Measurements from ENCODE around the gene EYS. TPM values are rescaled to one million over a fixed set of nuclear protein-coding genes. Genes with fewer than 3 reads are reported as not detected.

EYS gene
- total RNA-seq, 1 experiment from 2014 or later = not detected

- no peak overlapping the region for H4K5ac ChIP-seq (ENCODE audit: insufficient read length, low read depth, low read length)
- H3K4me1 ChIP-seq (ENCODE audit: insufficient read depth, low read length) = no peaks in the 10 kb centered on the region
- no peak overlapping the region for H2BK15ac ChIP-seq (ENCODE audit: low read depth, low read length)
- H3K23ac ChIP-seq (ENCODE audit: insufficient read length, low read depth, low read length) = no peak overlapping the region
- no peak overlapping the region for H2BK120ac ChIP-seq (ENCODE audit: low read depth, low read length, poor library complexity, severe bottlenecking)
- no peaks in the 10 kb centered on the region for H3K23me2 ChIP-seq (ENCODE audit: insufficient read length, low read depth, low read length, poor library complexity, severe bottlenecking)
- no CpG with 5 or more reads among the region's 1 CpG for WGBS (ENCODE audit: extremely low coverage, insufficient read length, low lambda C conversion rate)
- H3K9ac ChIP-seq (ENCODE audit: extremely low read depth, insufficient read length, low read length) = no peak overlapping the region
- H3K79me2 ChIP-seq (ENCODE audit: insufficient read depth, low read length) = no peaks in the 10 kb centered on the region
- H3K56ac ChIP-seq (ENCODE audit: insufficient read length, low read depth, low read length) = no peak overlapping the region
- H4K20me1 ChIP-seq (ENCODE audit: control insufficient read depth, insufficient read depth, insufficient read length) = no peaks in the 10 kb centered on the region
- TF ChIP-seq CTCF (conservative IDR thresholded peaks at IDR 0.05) = no peak
- Mint-ChIP-seq H3K27ac (no peak overlapping the region), H3K4me1 (no peaks in the 10 kb centered on the region), H3K4me3 (no peak overlapping the region), H3K36me3 (ENCODE audit: insufficient read depth in 1 of 3, low read depth in 3 of 3) (0 out of 7 replicates have a peak, but pooled peaks cover 0 to 1% (median 0%) of the 10 kb centered on the region in 3 experiments), H3K9me3 (no peaks in the 10 kb centered on the region; a peak in 1 of 5 replicates), H3K27me3 (ENCODE audit: low read depth) (no peaks in the 10 kb centered on the region)
- no peak overlapping the region for H3K18ac ChIP-seq (ENCODE audit: insufficient read length, low read depth, low read length)
- no peak overlapping the region for H3K4me2 ChIP-seq (ENCODE audit: insufficient read depth, insufficient read length, low read length)
- H3T11ph ChIP-seq (ENCODE audit: low read length) = no peak overlapping the region
- H4K91ac ChIP-seq (ENCODE audit: insufficient read length, low read depth, low read length) = no peak overlapping the region
- no peak overlapping the region for H3K27ac ChIP-seq (ENCODE audit: insufficient read length, low read depth, low read length)
- H2BK5ac ChIP-seq (ENCODE audit: insufficient read length, low read length) = no peak overlapping the region
- H3K27me3 ChIP-seq (ENCODE audit: insufficient read depth, low read length) = no peaks in the 10 kb centered on the region
- H2AK5ac ChIP-seq (ENCODE audit: insufficient read length, low read length) = no peak overlapping the region
- H3K4ac ChIP-seq (ENCODE audit: low read depth, low read length) = no peak overlapping the region
- H4K8ac ChIP-seq (replicated peaks; ENCODE audit: insufficient read length, low read depth, low read length) = no peak overlapping the region
- no peak for DNase-seq
- H2BK20ac ChIP-seq (ENCODE audit: low read depth, low read length, poor library complexity, severe bottlenecking) = no peak overlapping the region
- H2AFZ ChIP-seq (ENCODE audit: low read length) = no peak overlapping the region
- no peaks in the 10 kb centered on the region for H3K79me1 ChIP-seq (ENCODE audit: insufficient read depth, low read depth, low read length, poor library complexity, severe bottlenecking)
- H3K14ac ChIP-seq (ENCODE audit: insufficient read depth, low read length) = no peak overlapping the region
- H2BK12ac ChIP-seq (ENCODE audit: insufficient read length, low read depth, low read length) = no peak overlapping the region
- no peaks in the 10 kb centered on the region for H3K9me3 ChIP-seq (ENCODE audit: control insufficient read depth, low read depth, low read length)
Measured at GRCh38 chr6:64160486-64160885, 1546.5 kb downstream of the EYS start.
